ENCODE measurements around the gene SSNA1. TPM values are rescaled to one million over a fixed set of nuclear protein-coding genes. Genes with fewer than 3 reads are reported as not detected.

Gene SSNA1
- total and polyA plus RNA-seq, 9 of the 15 experiments (the other 6 are each of a cell fraction or from before 2014, with no cell fraction given), result 1.9 to 130 (median 57.1) TPM

- TF ChIP-seq FOXK1 (CRISPR knock-in tag; IDR thresholded peaks at IDR 0.05; ENCODE audit: borderline replicate concordance) (no peak), CHCHD3 (CRISPR knock-in tag; IDR thresholded peaks at IDR 0.05) (no peak), TEAD4 (IDR thresholded peaks at IDR 0.05; ENCODE audit: low read length) (no peak), TEAD4 (CRISPR knock-in tag; IDR thresholded peaks at IDR 0.05; ENCODE audit: borderline replicate concordance) (no peak), ZNF316 (IDR thresholded peaks at IDR 0.05) (peak; percentile 53; the same call in 1 of the 2 replicates), ZNF354B (CRISPR knock-in tag; IDR thresholded peaks at IDR 0.05) (no peak), ZNF592 (IDR thresholded peaks at IDR 0.05) (no peak), CHD4 (IDR thresholded peaks at IDR 0.05; ENCODE audit: insufficient read depth, insufficient replicate concordance, low read depth, low read length, poor library complexity, severe bottlenecking) (no peak), PKNOX1 (IDR thresholded peaks at IDR 0.05) (peak; percentile 10; the same call in 1 of the 2 replicates), CCAR2 (IDR thresholded peaks at IDR 0.05; ENCODE audit: low read depth, low read length) (no peak), HNRNPL (IDR thresholded peaks at IDR 0.05; ENCODE audit: low read depth, low read length) (no peak)
Measured at GRCh38 chr9:137229903-137230704, 41.6 kb downstream of the SSNA1 start (continued).
